ENCODE data around the gene MTM1. TPM values are rescaled to one million over a fixed set of nuclear protein-coding genes. Genes with fewer than 3 reads are reported as not detected.

The MTM1 gene
- total RNA-seq, 1 experiment from 2014 or later: 6.3 TPM

- no peak for DNase-seq (ENCODE audit: low spot score)
Observed at GRCh38 chrX:150605603-150606002, 37.2 kb downstream of the MTM1 start.

GRCh38 chrX:150607201-150607600 lies 38.8 kb downstream of the MTM1 start:
- no peak for DNase-seq (ENCODE audit: low spot score)

DNA sequence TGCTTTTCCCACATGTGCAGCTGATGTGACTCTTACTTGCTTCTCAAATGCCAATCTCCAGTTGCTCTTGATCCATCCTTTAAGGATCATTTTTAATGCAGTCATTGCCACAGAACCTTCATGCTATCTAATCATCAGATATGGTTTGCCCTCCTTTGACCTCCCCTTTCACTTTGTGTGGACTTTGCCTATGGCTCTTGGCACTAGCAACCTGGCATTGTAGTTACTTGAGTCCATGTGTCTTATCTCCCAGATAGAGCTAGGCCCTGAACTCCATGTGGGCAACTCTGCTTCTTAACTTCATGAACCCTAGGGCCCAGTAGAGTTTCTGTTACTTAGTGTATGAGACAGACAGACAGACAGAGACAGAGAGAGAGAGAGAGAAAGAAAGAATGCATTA lies 41.6 kb downstream of the MTM1 start:
- no peak for DNase-seq (ENCODE audit: low spot score)

DNA sequence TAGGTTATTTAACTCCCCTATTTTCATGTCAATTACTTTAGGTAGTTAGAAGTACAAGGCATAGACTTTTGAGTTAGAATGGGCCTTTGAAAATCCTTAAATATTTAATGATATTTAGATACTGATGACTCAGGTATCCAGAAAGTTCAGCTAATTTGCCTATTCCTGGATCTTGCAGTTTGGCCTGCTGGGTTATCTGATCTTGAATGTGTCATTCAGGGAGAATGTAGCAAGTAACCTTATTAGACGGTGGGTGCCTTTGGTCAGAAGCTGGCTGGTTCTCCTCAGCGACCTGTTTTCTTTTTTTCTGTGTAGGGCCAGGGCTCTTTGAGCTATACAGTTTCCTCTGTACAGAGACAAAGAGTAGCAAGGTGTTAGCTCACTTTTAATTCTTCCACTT lies 42.0 kb downstream of the MTM1 start:
- no peak for DNase-seq (ENCODE audit: low spot score)

DNA sequence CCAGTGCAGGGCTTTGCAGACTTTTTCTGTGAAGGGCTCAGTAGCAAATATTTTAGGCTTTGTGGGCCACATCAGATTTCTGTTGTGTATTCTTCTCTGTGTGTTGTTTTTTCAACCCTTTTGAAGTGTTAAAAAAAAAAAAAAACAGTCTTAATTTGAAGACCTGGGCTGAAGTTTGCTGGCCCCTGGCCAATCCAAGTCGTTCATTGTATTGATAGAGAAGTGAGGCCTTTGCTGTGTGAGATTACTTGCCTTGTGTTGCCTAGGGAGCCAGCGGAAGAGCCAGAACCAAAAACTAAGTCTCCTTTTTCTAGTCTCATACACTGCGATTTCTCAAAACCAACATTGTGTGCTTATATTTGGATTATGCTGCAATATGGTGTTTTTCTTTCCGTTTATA lies 46.9 kb downstream of the MTM1 start:
- no peak for DNase-seq (ENCODE audit: low spot score)

GRCh38 chrX:150616179-150616862 lies 47.9 kb downstream of the MTM1 start:
- no peak for DNase-seq (ENCODE audit: low spot score)

GRCh38 chrX:150616863-150617198 lies 48.4 kb downstream of the MTM1 start:
- no peak for DNase-seq (ENCODE audit: low spot score)

DNA sequence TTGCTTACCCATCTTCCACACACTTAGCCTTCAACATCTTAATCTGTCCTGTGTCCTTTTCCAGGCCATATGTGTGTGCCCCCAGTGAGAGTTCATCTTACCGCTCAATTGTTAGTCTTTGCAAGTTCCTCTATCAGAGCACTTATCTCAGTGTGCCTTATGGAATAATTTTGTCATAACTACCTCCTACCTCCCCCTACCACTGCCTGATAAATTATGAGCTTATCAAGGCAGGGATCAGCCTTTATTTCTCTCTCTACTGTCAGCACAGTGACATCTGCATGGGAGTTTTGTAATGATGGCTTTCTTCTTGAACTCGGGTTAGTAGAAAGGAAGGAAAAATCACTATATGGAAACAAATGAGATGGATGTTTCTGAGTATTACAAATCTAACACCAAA lies 53.2 kb downstream of the MTM1 start:
- no peak for DNase-seq (ENCODE audit: low spot score)

GRCh38 chrX:150623583-150623982 lies 55.2 kb downstream of the MTM1 start:
- no peak for DNase-seq (ENCODE audit: low spot score)

GRCh38 chrX:150625097-150625496 lies 56.7 kb downstream of the MTM1 start:
- no peak for DNase-seq (ENCODE audit: low spot score)

- no peak for DNase-seq (ENCODE audit: low spot score)
Observed at GRCh38 chrX:150625875-150626274, 57.5 kb downstream of the MTM1 start.

GRCh38 chrX:150627957-150628356 lies 59.5 kb downstream of the MTM1 start:
- DNase-seq (ENCODE audit: low spot score): no peak

DNA sequence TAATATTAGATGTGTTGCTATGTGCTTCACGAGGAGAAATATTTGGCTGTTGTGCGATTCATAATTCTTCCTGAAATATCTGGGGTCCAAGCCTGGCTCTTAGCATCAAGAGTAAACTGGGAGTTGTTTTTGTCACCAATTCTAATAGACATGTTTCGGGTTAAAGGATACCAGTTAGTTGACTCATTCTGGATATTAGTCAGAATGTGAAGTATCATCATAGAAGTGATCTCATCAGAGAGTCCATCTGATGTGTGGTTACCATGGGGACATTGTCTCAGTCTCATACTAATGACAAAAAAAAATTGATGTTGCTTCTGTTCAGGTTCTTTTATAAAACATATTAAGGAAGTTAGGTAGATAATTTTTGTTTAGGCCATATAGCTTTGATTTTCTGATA lies 67.5 kb downstream of the MTM1 start:
- DNase-seq (ENCODE audit: low spot score): no peak

DNA sequence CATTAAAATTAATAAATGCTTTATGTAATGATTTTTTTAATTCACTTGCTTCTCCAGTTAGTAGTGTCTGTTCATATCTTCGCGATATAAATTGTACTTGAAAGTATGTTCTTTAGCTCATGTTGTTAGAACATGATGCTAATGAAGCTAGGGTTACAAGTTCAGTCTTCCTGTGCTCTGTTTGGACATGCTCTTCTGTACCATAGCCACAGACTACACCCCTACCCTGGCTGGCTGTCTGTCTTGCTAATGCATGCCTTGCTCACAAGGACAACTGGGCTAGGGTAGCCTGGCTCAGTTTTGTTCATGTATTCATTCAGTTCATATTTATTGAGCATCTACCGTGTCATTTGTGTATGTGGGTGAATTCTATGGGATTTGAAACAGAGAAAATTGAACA lies 74.0 kb downstream of the MTM1 start:
- no peak for DNase-seq (ENCODE audit: low spot score)

GRCh38 chrX:150643271-150643670 lies 74.8 kb downstream of the MTM1 start:
- DNase-seq (ENCODE audit: low spot score): no peak

DNA sequence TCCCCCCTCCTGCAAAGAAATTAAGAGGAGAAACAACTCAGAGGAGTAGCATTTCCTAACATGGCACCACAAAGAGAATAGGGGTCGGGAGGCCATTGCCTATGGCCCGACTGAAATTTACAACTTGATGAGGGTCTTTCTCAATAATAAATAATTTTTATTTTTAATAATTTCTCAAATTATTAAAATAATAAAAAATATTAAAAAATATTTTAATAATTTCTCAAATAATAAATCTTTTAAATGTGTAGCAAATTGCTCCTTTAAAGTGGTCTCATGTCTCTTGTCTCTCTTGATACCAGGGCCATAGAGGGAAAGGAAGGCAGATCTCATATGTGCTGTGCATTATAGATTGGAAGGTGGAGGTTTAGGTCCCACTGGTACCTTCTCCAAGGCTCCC lies 75.5 kb downstream of the MTM1 start:
- DNase-seq (ENCODE audit: low spot score): no peak

- DNase-seq (ENCODE audit: low spot score): no peak
Observed at GRCh38 chrX:150644422-150644821, 76.0 kb downstream of the MTM1 start.

DNA sequence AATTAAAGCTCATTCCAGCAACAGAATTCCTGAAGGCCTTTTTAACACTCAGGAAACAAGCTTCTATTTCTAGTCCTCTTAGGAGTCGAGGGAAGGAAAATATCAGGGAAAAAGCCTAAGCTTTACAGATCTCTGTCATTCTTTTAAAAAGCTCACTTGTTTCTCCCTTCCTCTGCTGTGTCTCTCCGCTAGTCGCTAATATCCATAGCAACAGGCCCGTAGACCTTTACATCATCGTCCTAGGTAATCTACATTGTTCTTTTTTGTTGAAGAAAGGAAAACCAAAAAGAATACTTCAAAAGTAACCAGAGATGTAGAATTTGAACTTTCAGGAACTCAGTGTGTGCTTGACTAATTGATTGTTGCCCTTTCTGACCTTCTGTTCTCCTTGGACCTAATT lies 78.9 kb downstream of the MTM1 start:
- no peak for DNase-seq (ENCODE audit: low spot score)

DNA sequence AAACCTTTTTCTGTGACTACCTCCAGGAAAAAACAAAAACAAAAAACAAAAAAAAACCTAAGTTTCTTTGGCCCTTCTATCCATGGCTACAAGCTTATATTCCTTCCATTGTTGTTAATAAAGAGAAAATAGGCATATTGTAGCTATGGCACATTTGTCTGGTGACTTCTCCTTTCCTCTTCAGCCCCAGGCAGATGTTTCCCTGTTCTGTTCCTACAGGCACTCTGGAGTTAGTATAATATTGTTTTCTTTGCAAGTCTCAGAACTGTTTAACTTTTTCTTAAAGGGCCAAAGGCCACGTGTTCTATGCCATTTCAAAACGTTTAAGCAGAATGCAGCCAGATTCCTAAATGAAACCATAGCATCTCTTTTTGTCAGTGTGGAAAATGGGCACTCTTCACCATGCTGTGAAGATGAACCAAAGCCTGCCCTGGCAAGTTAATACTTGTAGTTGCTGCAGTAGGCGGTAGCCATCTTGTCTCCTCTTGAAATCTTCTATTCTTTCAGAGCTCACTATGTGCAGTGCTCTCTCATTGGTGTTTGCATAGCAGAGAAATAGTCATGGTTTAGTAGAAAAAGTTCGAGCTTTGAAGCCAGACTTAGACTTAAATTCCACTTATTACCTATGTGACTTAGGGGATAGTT lies 80.0 kb downstream of the MTM1 start:
- no peak for DNase-seq (ENCODE audit: low spot score)

DNA sequence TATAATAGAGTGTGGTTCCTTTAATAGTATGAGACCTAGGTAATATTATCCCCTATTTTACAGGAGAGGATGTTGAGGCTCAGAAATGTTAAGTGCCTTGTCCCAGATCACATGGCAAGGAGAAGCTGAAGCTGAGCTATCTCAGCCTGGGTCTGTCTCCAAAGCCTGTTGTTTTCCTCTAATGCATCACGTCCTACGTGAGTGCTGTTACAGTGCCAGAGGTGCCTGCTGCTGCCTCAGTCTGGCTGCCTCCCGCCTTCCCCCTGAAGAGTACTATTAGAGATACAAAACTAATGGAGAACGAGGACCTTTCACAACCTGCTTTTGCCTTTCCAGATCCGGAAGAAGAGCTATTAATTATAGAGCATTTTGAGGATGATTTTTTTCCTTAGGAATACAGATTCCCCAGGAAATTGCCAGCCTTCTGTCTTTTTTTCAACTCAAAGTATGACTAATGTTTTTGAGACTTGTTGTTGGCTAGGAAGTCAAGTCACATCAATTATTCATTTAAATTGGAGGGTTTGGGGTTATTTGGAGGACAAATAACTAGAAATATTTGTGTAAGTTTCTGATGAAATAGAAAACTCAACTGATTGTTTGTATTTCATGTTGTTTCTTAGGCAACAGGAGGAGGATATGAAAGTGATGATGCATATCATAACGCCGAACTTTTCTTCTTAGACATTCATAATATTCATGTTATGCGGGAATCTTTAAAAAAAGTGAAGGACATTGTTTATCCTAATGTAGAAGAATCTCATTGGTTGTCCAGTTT lies 80.9 kb downstream of the MTM1 start:
- no peak for DNase-seq (ENCODE audit: low spot score)

GRCh38 chrX:150651906-150652305 lies 83.5 kb downstream of the MTM1 start:
- DNase-seq (ENCODE audit: low spot score): no peak

DNA sequence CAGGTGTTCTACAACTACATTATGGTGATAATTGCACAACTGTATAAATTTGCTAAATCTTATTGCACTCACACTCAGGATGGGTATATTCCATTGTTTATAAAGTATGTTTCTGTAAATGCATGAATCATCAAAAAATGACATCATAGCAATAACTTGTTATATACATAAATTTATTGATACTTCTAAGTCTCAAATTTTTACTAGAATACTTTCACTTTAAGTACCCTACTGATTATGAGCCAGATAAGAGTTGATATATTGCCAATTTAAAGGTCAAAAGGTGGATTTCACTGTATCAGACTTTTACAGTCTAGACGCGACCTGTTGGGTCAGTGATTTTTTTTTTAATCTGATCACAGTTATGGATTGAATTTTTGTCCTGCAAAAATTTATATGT lies 87.4 kb downstream of the MTM1 start:
- no peak for DNase-seq (ENCODE audit: low spot score)

- no peak for DNase-seq (ENCODE audit: low spot score)
Observed at GRCh38 chrX:150663073-150663472, 94.7 kb downstream of the MTM1 start.

Measured in H4 (cell line).